IgD-negative memory B cell (primary cell): ENCODE results near the gene DERL3. TPM values are rescaled to one million over a fixed set of nuclear protein-coding genes. Genes with fewer than 3 reads are reported as not detected.

Source experiments
- H3K27ac Mint-ChIP-seq, 3 donors: one replicate each; pipeline ENCODE4 v1.8.0; 2020 to 2022; ENCODE audit warnings: mild to moderate bottlenecking in 3 of 3, mixed read lengths in 3 of 3, moderate library complexity in 1 of 3
- H3K27me3 Mint-ChIP-seq: one replicate; pipeline ENCODE4 v1.8.0; 2021; ENCODE audit warnings: mixed read lengths
- H3K36me3 Mint-ChIP-seq: one replicate; pipeline ENCODE4 v1.8.0; 2020; ENCODE audit warnings: mild to moderate bottlenecking, mixed read lengths
- H3K4me1 Mint-ChIP-seq, 3 donors: one replicate each; pipeline ENCODE4 v1.8.0; 2020 to 2022; ENCODE audit warnings: mixed read lengths in 3 of 3, mild to moderate bottlenecking in 1 of 3
- H3K4me3 Mint-ChIP-seq, 4 donors: one replicate each; pipeline ENCODE4 v1.8.0; 2020 to 2022; ENCODE audit warnings: mild to moderate bottlenecking in 4 of 4, mixed read lengths in 4 of 4, moderate library complexity in 3 of 4
- H3K9me3 Mint-ChIP-seq, 3 donors: one replicate each; pipeline ENCODE4 v1.8.0; 2020 to 2021; ENCODE audit warnings: mixed read lengths in 3 of 3, mild to moderate bottlenecking in 1 of 3
- polyA plus RNA-seq: library from polyadenylated mRNA; unstranded; fragments of 300-500 nt; fragmentation: Illumina TruSeq; gene quantifications from one replicate; pipeline ENCODE4 v1.2.3, GENCODE V29; 2021

The DERL3 gene
- polyA plus RNA-seq, 1 donor from 2014 or later, result 49.4 TPM

DNA sequence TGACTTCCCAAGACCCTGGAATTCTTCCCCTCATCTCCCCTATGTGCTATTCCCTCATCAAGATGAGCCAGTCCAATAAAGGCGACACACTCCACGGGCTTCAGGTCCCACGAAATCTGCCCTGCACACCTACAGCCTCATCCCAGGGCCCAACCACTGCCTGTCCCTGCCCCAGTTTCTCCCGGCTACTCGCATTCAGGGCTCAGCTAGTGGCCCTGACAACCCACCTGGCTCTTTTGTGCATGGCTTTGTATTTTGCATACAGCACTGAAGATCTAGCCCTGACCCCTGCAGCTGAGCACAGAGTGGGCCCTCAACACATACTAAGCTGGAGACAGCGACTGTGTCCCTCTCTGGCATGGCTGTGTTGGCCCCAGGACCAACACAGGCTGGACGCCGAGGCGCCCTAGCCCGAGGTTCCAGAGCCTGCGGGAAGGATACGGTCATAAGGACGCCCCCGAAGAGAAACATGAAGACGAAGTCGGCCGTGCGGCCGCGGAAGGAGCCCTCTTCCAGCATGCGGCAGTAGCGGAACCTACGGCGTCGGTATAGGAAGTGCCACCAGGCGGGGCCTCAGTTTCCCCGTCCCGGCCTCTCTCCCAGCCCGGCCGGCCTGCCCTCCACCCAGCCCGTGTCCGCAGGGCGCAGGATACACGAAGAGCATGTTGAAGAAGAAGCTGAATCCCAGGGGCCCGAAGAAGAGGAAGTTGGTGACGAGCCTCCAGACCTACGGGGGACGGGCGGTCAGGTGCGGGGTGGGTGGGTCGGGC, 710 bp downstream of the DERL3 start:
- Mint-ChIP-seq H3K27ac (peak overlapping the region; percentile 89 to 99 (median 96)), H3K4me3 (peak overlapping the region; percentile 73 to 99 (median 90)), H3K9me3 (no peaks in the 10 kb centered on the region), H3K36me3 (peaks cover 1% of the 10 kb centered on the region), H3K4me1 (peaks cover 40 to 54% (median 50%) of the 10 kb centered on the region in 3 donors), H3K27me3 (peaks cover 1% of the 10 kb centered on the region)

DNA sequence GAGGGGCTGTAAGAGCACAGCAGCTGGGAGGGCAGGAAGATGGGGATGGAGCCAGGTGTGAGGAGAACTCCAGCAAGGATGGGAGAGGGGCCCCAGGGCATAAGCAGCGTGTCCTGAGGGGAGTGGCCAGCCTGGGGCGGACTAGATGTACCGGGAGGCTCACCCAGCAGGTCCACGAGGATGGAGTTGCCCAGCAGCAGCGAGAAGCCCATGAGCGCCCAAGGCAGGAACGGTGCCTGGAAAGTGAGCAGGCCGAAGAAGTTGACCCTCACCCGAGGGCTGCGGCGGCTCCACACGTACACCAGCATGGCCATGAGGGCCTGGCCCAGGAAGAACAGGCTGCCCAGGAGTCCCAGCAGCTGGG, 1.3 kb downstream of the DERL3 start:
- peaks cover 1% of the 10 kb centered on the region for H3K27me3 Mint-ChIP-seq
- H3K4me1 Mint-ChIP-seq, result peaks cover 40 to 49% (median 45%) of the 10 kb centered on the region in 3 donors
- peaks cover 1% of the 10 kb centered on the region for H3K36me3 Mint-ChIP-seq
- peak overlapping the region; percentile 73 to 99 (median 90) for H3K4me3 Mint-ChIP-seq
- H3K9me3 Mint-ChIP-seq, result no peaks in the 10 kb centered on the region
- peak overlapping the region; percentile 89 to 99 (median 96) for H3K27ac Mint-ChIP-seq

- Mint-ChIP-seq H3K36me3 (peaks cover 1% of the 10 kb centered on the region), H3K9me3 (no peaks in the 10 kb centered on the region), H3K27ac (peak overlapping the region; percentile 89 to 99 (median 96)), H3K4me3 (peak overlapping the region; percentile 73 to 99 (median 90)), H3K27me3 (peaks cover 1% of the 10 kb centered on the region), H3K4me1 (peaks cover 40 to 47% (median 45%) of the 10 kb centered on the region in 3 donors)
These were observed 1.9 kb downstream of the DERL3 start for GRCh38 chr22:23836692-23837495.

GRCh38 chr22:23836281-23836680, 2.5 kb downstream of the DERL3 start:
- Mint-ChIP-seq H3K36me3 (peaks cover 1% of the 10 kb centered on the region), H3K9me3 (no peaks in the 10 kb centered on the region), H3K27ac (peak overlapping the region in 2 of 3 donors; percentile 89 to 96), H3K4me3 (peak overlapping the region in 3 of 4 donors; percentile 73 to 99 (median 93)), H3K4me1 (peaks cover 36 to 41% (median 39%) of the 10 kb centered on the region in 3 donors), H3K27me3 (peaks cover 1% of the 10 kb centered on the region)

DNA sequence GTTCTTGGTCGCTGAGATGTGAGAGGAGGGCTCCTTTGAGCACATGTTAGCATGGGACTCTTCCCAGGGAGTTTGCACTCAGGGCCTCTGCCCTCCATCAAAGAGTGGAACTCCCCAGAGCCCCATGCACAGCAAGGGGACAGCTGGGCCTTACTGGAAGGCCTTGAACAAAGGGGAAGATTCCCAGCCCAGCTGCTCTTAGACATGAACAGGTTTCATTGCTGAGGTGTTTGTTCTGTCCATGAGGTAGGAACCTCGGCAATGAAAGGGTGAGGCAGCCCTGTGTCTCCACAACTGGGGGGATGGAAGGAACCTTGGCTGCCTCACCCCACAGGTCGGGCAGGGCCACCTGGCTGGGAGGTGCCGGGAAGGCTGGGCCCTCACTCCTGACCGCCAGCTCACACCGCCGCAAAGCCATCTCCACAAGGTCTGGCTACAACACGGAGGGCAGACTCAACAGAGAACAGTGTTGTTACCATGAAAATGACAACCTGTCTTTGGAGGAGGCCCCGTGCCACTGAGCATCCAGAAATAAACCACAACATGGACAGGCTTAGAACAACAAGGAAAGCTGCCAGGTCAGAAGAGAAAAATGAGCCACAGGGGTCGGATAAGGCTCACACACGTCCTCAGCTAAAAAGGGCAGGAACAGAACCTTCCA, 3.2 kb downstream of the DERL3 start:
- H3K27ac Mint-ChIP-seq, result peak overlapping the region; percentile 76 to 96 (median 89)
- peaks cover 30 to 42% (median 37%) of the 10 kb centered on the region in 3 donors for H3K4me1 Mint-ChIP-seq

DNA sequence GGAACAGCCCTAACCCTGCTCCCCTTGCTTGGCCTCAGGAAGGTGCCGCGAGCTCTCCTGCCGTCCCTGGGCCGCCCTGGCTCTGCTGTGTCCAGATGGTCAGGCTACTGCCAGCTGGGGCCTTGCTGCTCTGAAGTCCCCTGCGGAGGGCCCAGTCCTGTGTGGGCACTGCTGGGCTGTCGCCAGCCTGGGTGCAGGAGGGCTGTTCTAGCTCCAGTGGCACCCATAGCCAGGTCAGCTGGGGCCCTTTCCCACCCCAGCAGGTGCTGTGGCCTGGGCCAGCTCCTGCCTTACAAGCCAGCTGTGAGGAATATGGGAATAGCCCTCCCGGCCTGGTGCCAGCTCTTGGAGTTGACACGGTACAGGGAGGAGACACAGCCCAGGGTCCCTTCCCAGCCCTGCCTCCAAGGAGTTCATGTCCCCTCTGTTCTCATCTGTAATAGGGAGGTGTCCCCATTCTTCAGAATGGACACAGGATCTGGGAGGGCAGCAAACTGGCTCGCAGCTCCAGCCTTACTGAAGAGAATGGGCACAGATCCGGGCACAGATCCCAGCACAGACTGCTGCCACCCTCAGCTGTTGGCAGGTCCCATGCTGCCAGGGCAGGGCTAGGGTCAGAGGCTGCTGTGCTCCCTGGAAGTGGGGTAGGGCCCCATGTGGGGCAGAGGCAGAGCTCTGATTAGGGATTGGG, 3.9 kb downstream of the DERL3 start:
- H3K36me3 Mint-ChIP-seq, result peaks cover 1% of the 10 kb centered on the region

More for the DNA sequence above, 3.2 kb downstream of the DERL3 start:
- H3K36me3 Mint-ChIP-seq, result peaks cover 1% of the 10 kb centered on the region
- H3K27me3 Mint-ChIP-seq, result peaks cover 1% of the 10 kb centered on the region
- peak overlapping the region in 2 of 4 donors; percentile 37 to 73 for H3K4me3 Mint-ChIP-seq
- H3K9me3 Mint-ChIP-seq, result no peaks in the 10 kb centered on the region

DNA sequence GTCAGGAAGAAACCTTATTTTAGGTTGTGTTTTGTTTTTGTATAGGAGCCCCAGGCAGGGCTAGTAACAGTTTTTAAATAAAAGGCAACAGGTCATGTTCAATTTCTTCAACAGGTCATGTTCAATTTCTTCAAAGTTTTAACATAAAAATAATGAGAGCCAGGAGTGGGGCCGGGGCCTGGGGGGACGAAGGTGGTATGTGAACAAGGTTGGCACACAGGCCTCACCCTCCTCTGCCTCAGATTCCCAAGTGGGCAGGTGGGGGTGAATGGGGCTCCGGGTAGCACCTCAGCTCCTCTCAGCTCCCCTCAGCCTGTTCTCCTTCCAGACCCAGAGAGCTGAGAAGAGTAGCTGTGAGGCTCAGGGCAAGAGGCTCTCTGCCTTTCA, 4.4 kb downstream of the DERL3 start:
- H3K4me3 Mint-ChIP-seq, result no peak overlapping the region
- H3K27me3 Mint-ChIP-seq, result peaks cover 1% of the 10 kb centered on the region
- peak overlapping the region in 1 of 3 donors; percentile 73 for H3K27ac Mint-ChIP-seq
- no peaks in the 10 kb centered on the region for H3K9me3 Mint-ChIP-seq
- peaks cover 1% of the 10 kb centered on the region for H3K36me3 Mint-ChIP-seq
- peaks cover 35 to 47% (median 39%) of the 10 kb centered on the region in 3 donors for H3K4me1 Mint-ChIP-seq

More for the DNA sequence above, 3.9 kb downstream of the DERL3 start:
- Mint-ChIP-seq H3K27ac (peak overlapping the region; percentile 76 to 96 (median 89)), H3K9me3 (no peaks in the 10 kb centered on the region), H3K27me3 (peaks cover 1% of the 10 kb centered on the region), H3K4me1 (peaks cover 33 to 44% (median 38%) of the 10 kb centered on the region in 3 donors), H3K4me3 (peak overlapping the region in 2 of 4 donors; percentile 5 to 73)

GRCh38 chr22:23833911-23834317, 4.9 kb downstream of the DERL3 start:
- Mint-ChIP-seq H3K27me3 (no peaks in the 10 kb centered on the region), H3K9me3 (no peaks in the 10 kb centered on the region), H3K36me3 (no peaks in the 10 kb centered on the region), H3K4me3 (no peak overlapping the region), H3K27ac (peak overlapping the region in 1 of 3 donors; percentile 73), H3K4me1 (peaks cover 36 to 47% (median 39%) of the 10 kb centered on the region in 3 donors)

DNA sequence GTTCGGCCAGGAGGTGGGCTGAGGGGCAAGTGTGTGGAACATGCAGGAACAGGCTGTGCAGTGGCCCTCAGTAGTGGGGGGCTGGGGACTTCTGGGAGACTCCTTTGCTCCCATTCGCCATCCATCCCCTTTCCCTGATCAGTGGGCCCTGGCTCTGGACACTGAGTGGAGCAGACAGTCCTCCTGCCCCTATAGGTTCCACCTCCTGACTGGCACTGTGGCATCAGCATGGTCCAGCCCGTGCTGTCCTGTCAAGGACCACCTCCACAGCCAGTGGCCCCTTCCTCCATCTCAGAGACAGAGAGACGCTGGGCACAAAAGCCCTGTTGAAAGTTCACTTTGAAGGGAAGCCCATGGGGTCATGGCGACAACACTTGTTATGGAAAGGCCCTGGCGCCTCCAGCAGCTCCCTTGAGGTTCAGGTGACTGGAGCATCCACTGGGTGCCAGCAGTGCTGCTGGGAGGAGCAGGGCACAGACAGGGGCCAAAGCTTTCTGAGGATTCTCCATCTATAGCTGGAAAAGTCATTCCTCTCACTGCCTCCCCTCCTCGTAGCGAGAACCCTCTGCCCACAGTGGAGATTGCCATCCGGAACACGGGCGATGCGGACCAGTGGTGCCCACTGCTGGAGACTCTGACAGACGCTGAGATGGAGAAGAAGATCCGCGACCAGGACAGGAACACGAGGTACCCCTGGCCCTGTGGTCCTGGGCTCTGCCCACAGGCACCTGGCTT, 5.6 kb downstream of the DERL3 start:
- peaks cover 36 to 48% (median 42%) of the 10 kb centered on the region in 3 donors for H3K4me1 Mint-ChIP-seq
- H3K27me3 Mint-ChIP-seq, result no peaks in the 10 kb centered on the region
- H3K36me3 Mint-ChIP-seq, result no peaks in the 10 kb centered on the region
- no peaks in the 10 kb centered on the region for H3K9me3 Mint-ChIP-seq
- peak overlapping the region in 1 of 3 donors; percentile 22 for H3K27ac Mint-ChIP-seq
- no peak overlapping the region for H3K4me3 Mint-ChIP-seq

DNA sequence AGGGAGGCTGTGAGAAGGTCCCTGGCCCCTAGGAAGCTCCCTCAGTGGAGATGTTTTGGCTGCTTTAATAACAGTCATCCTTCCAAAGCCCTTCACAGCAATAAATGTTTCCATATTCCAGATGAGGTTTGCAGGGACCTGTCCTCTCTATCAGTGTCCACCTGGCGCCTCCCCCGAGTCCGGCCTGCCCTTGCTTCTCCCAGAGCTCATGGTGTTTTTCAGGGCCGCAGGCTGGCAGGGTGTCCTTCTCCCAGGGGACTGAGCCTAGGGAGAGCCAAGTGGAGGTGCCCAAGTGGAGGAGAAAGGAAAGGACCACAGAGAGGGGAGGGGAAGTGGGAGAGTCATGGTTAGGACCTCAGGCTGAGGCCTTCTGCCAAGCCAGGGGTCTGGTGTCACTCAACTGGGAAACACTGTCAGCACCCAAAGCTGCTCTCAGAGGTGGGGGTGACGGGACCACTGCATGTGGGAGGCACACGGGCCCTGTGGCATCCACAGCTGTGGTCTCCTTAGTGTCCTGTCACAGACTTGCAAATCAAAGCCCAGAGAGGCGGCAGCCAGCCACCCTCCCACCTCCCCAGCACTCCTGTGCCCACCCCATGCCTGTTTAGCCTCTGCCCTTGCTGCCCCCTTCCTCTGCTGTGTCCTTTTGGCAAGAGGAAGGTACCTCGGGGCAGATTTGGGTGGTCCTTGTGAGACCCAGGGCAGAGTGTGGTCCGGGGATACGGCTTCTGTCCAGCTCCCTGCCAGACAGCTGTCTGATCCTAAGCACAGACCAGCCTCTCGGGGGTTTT, 6.4 kb downstream of the DERL3 start:
- H3K9me3 Mint-ChIP-seq, result no peaks in the 10 kb centered on the region
- H3K27ac Mint-ChIP-seq, result peak overlapping the region in 1 of 3 donors; percentile 22
- H3K4me3 Mint-ChIP-seq, result peak overlapping the region in 1 of 4 donors; percentile 52
- peaks cover 32 to 43% (median 36%) of the 10 kb centered on the region in 3 donors for H3K4me1 Mint-ChIP-seq
- no peaks in the 10 kb centered on the region for H3K36me3 Mint-ChIP-seq
- H3K27me3 Mint-ChIP-seq, result no peaks in the 10 kb centered on the region

DNA sequence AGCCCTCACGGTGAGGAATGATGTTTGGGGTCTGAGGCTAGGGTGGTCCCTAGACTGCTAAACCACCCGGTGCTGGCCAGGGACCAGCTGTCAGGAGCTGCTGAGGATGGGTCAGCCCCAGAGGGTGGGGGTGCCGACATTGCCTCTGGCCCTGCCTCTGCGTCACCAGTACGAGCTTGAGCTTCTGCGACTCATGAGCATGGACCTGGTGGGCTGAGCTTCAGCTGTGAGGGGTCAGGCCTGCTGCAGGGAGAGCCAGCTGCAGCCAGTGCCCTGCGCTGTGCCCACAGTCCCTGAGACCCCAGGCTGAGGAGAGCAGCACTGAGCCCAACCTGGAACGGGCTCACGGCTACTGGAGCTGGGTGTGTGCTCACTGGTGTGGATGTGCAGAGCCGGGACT, 7.0 kb downstream of the DERL3 start:
- no peaks in the 10 kb centered on the region for H3K27me3 Mint-ChIP-seq
- H3K36me3 Mint-ChIP-seq, result no peaks in the 10 kb centered on the region
- no peak overlapping the region for H3K4me3 Mint-ChIP-seq
- no peak overlapping the region for H3K27ac Mint-ChIP-seq
- H3K9me3 Mint-ChIP-seq, result no peaks in the 10 kb centered on the region
- peaks cover 31 to 36% (median 32%) of the 10 kb centered on the region in 3 donors for H3K4me1 Mint-ChIP-seq

GRCh38 chr22:23831261-23831660, 7.5 kb downstream of the DERL3 start:
- H3K27ac Mint-ChIP-seq, result peak overlapping the region in 1 of 3 donors; percentile 50

GRCh38 chr22:23829845-23830372, 8.9 kb downstream of the DERL3 start:
- H3K27ac Mint-ChIP-seq, result peak overlapping the region in 2 of 3 donors; percentile 26 to 76
- H3K27me3 Mint-ChIP-seq, result no peaks in the 10 kb centered on the region
- peaks cover 19 to 24% (median 21%) of the 10 kb centered on the region in 3 donors for H3K4me1 Mint-ChIP-seq
- no peaks in the 10 kb centered on the region for H3K36me3 Mint-ChIP-seq
- no peaks in the 10 kb centered on the region for H3K9me3 Mint-ChIP-seq
- peak overlapping the region in 1 of 4 donors; percentile 43 for H3K4me3 Mint-ChIP-seq

More at GRCh38 chr22:23831261-23831660, 7.5 kb downstream of the DERL3 start:
- Mint-ChIP-seq H3K36me3 (no peaks in the 10 kb centered on the region), H3K4me3 (no peak overlapping the region), H3K4me1 (peaks cover 28 to 31% (median 30%) of the 10 kb centered on the region in 3 donors), H3K9me3 (no peaks in the 10 kb centered on the region), H3K27me3 (no peaks in the 10 kb centered on the region)
